Ishikawa (cell line): ENCODE results near the gene ELP2.

Experiments used
- CEBPB ChIP-seq: IDR thresholded peaks from 2 replicates; pipeline ENCODE4 v1.6.1; 2012
- CREB1 ChIP-seq: IDR thresholded peaks from 2 replicates; pipeline ENCODE4 v1.6.1; 2012; ENCODE audit warnings: low read depth
- EGR1 ChIP-seq: IDR thresholded peaks from 2 replicates; pipeline ENCODE4 v1.6.1; 2012
- EP300 ChIP-seq: IDR thresholded peaks from 2 replicates; pipeline ENCODE4 v1.6.1; 2012; ENCODE audit warnings: borderline replicate concordance
- FOXM1 ChIP-seq: IDR thresholded peaks from 2 replicates; pipeline ENCODE4 v1.6.1; 2012; ENCODE audit warnings: low read depth, borderline replicate concordance
- NFIC ChIP-seq: IDR thresholded peaks from 2 replicates; pipeline ENCODE4 v1.6.1; 2012
- RAD21 ChIP-seq: IDR thresholded peaks from 2 replicates; pipeline ENCODE4 v1.6.1; 2012; ENCODE audit warnings: low read depth
- TAF1 ChIP-seq: IDR thresholded peaks from 2 replicates; pipeline ENCODE4 v1.6.1; 2012; ENCODE audit warnings: low read depth, mild to moderate bottlenecking
- TCF12 ChIP-seq: IDR thresholded peaks from 2 replicates; pipeline ENCODE4 v1.6.1; 2012; ENCODE audit warnings: low read depth
- TEAD4 ChIP-seq: IDR thresholded peaks from 2 replicates; pipeline ENCODE4 v1.6.1; 2012
- YY1 ChIP-seq: IDR thresholded peaks from 2 replicates; pipeline ENCODE4 v1.6.1; 2012; ENCODE audit warnings: low read depth
- ZBTB7A ChIP-seq: IDR thresholded peaks from 2 replicates; pipeline ENCODE4 v1.6.1; 2012; ENCODE audit warnings: low read depth
- TF ChIP-seq, protein P1 (sequence below): IDR thresholded peaks from 2 replicates; pipeline ENCODE4 v1.6.1; 2012
- TF ChIP-seq, protein P2 (sequence below): IDR thresholded peaks from 2 replicates; pipeline ENCODE4 v1.6.1; 2012
- TF ChIP-seq, protein P3 (sequence below): IDR thresholded peaks from 2 replicates; pipeline ENCODE4 v1.6.1; 2012; ENCODE audit warnings: low read depth, mild to moderate bottlenecking

Gene ELP2

DNA sequence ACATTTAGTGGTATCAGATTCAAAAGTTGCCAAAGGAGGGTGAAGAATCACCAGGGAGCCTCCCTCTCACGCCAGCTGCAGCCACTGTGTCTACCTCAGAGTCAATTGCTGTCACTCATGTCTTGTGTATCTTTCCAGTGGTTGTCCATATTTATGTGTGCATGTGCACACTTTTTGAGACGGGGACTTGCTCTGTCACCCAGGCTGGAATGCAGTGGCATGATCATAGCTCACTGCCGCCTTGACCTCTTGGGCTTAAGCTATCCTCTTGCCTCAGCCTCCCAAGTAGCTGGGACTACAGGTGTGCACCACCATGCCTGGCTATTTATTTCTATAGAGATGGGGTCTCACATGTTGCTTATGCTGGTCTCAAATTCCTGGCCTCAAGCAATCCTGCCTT lies 61.6 kb downstream of the ELP2 start:
- TF ChIP-seq NFIC (no peak), RAD21 (no peak), TCF12 (no peak), ZBTB7A (no peak), FOXM1 (no peak), TAF1 (no peak), TEAD4 (no peak), EGR1 (no peak), YY1 (no peak), CEBPB (no peak), EP300 (no peak), CREB1 (no peak)
- TF ChIP-seq, protein P1, sequence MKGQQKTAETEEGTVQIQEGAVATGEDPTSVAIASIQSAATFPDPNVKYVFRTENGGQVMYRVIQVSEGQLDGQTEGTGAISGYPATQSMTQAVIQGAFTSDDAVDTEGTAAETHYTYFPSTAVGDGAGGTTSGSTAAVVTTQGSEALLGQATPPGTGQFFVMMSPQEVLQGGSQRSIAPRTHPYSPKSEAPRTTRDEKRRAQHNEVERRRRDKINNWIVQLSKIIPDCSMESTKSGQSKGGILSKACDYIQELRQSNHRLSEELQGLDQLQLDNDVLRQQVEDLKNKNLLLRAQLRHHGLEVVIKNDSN, result no peak
- TF ChIP-seq, protein P2, sequence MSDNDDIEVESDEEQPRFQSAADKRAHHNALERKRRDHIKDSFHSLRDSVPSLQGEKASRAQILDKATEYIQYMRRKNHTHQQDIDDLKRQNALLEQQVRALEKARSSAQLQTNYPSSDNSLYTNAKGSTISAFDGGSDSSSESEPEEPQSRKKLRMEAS, result no peak
- TF ChIP-seq, protein P3, sequence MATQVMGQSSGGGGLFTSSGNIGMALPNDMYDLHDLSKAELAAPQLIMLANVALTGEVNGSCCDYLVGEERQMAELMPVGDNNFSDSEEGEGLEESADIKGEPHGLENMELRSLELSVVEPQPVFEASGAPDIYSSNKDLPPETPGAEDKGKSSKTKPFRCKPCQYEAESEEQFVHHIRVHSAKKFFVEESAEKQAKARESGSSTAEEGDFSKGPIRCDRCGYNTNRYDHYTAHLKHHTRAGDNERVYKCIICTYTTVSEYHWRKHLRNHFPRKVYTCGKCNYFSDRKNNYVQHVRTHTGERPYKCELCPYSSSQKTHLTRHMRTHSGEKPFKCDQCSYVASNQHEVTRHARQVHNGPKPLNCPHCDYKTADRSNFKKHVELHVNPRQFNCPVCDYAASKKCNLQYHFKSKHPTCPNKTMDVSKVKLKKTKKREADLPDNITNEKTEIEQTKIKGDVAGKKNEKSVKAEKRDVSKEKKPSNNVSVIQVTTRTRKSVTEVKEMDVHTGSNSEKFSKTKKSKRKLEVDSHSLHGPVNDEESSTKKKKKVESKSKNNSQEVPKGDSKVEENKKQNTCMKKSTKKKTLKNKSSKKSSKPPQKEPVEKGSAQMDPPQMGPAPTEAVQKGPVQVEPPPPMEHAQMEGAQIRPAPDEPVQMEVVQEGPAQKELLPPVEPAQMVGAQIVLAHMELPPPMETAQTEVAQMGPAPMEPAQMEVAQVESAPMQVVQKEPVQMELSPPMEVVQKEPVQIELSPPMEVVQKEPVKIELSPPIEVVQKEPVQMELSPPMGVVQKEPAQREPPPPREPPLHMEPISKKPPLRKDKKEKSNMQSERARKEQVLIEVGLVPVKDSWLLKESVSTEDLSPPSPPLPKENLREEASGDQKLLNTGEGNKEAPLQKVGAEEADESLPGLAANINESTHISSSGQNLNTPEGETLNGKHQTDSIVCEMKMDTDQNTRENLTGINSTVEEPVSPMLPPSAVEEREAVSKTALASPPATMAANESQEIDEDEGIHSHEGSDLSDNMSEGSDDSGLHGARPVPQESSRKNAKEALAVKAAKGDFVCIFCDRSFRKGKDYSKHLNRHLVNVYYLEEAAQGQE, result no peak

DNA sequence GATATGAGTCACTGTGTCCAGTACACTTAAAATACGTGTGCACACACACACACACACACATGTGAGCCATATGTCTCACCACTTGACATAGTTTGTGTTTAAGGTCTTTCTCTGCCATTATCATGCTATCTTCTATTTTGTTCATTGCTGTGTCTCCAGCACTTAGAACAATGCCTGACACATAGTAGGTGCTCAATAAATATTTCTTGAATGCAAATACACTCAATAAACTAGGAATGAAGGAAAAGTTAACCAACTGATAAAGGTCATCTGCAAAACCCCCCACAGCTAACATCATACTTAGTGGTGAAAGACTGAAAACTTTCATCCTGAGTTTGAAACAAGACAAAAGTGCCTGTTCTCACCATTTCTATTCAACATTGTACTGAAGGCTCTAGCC lies 62.0 kb downstream of the ELP2 start:
- TF ChIP-seq, protein P1, result no peak
- no peak for TF ChIP-seq RAD21
- TF ChIP-seq, protein P2, result no peak
- TF ChIP-seq CREB1, result no peak
- no peak for TF ChIP-seq CEBPB
- TF ChIP-seq FOXM1, result no peak

DNA sequence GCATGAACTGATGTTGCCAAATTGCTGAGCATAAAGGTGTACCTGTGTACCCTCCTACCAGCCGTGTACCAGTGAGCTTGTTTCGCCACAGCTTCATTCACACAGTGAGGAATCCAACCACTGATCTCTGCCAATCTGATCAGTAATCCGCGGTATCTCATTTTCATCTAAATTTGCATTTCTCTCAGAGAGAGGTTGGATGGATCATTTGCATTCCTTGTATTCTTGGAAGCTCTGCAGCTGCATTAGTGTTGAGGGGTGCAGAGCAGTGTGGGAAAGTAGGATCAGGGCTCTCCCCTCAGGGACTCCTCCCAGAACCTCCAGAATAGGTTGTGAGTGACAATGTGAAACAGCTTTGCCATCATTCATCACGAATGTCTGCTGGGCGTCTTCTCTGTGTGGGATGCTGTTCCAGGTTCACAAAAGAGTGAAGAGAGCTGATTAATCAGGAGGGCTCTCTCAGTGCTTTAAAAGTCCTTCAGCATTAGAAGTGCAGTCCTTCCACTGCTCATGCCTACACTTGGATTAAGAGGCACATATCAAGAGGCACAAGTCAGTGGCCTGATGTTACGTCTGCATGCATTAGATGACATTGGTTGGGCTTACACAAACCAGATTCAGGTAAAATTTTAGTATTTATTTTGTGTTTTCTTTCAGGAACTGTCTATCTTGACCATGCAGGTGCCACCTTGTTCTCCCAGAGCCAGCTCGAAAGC lies 65.1 kb downstream of the ELP2 start:
- TF ChIP-seq YY1, result no peak
- TF ChIP-seq TEAD4, result no peak
- TF ChIP-seq CREB1, result no peak
- TF ChIP-seq TAF1, result no peak
- TF ChIP-seq, protein P1, result no peak
- no peak for TF ChIP-seq EGR1
- TF ChIP-seq EP300, result no peak
- TF ChIP-seq ZBTB7A, result no peak
- TF ChIP-seq NFIC, result no peak
- TF ChIP-seq CEBPB, result no peak
- no peak for TF ChIP-seq TCF12
- TF ChIP-seq, protein P2, result no peak
- TF ChIP-seq RAD21, result no peak
- no peak for TF ChIP-seq FOXM1
- TF ChIP-seq, protein P3, result no peak

DNA sequence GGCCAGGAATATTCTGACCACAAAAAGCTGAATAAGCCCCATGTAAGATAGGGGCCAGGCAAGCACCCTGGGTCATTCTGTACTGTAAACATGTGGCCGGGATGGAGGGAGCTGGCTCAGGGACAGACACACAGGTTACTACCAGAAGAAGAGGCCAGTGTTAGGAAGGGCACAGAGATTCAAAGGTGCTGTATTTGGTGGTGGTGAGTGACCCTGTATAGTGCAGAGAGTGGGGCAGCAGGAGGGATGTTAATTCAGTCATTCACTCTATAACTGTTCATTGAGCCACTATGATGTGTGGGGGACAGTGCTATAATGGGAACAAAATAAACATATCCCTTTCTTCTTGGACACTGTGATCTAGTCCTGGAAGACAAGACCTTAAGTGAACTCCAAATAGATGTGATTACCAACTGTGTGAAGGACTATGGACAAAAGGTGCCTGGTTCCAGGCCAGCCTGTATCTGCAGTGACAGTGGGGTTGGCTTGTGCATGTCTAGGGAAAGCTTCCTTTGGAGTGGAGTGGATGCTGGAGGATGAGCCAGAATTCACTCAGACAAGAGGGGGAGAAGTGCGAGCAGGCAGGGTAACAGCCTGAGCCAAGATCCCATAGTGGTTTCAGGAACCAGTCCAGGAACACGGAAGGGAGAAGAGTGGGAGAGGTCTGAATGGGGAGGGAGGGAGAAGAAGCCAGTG lies 65.9 kb downstream of the ELP2 start:
- TF ChIP-seq EGR1, result no peak
- TF ChIP-seq, protein P1, result no peak
- TF ChIP-seq, protein P2, result no peak
- no peak for TF ChIP-seq FOXM1
- no peak for TF ChIP-seq CREB1
- TF ChIP-seq CEBPB, result no peak
- no peak for TF ChIP-seq TEAD4
- TF ChIP-seq YY1, result no peak
- no peak for TF ChIP-seq NFIC
- no peak for TF ChIP-seq EP300
- no peak for TF ChIP-seq RAD21
- TF ChIP-seq, protein P3, result no peak
- TF ChIP-seq TAF1, result no peak
- no peak for TF ChIP-seq TCF12
- TF ChIP-seq ZBTB7A, result no peak
